ENCODE measurements around the gene CHST7. TPM values are rescaled to one million over a fixed set of nuclear protein-coding genes. Genes with fewer than 3 reads are reported as not detected.

The CHST7 gene
- total and polyA plus RNA-seq, 3 donors from 2014 or later: 2.5 to 18.7 (median 9.4) TPM

DNA sequence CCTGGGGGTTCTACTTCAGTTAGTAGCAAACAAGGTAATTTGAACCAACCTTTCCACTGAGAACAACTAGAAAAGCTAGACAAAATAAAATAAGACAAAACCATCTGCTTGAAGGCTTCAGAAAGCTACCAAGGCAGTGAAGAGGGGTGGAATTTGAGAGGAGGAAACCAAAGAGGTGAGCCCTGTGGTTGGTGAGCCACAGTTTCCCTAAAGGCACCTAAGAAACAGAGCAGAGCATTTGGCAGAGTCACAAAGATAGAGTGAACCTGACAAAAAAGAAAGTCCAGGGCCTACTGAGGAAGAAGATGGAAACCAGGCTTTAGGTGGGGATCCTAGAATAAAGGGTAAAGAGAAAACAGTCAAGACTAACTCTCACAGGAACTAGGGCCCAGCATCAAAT is 44.3 kb downstream of the CHST7 start:
- no peaks in the 10 kb centered on the region for H3K4me1 ChIP-seq
- H3K36me3 ChIP-seq (ENCODE audit: low read depth, missing control alignments): no peaks in the 10 kb centered on the region
- H3K27ac ChIP-seq: no peak overlapping the region
- no peaks in the 10 kb centered on the region for H3K9me3 ChIP-seq
- H3K4me3 ChIP-seq: no peak overlapping the region
- TF ChIP-seq POLR2A (IDR thresholded peaks at IDR 0.05): no peak
- TF ChIP-seq, protein P1, sequence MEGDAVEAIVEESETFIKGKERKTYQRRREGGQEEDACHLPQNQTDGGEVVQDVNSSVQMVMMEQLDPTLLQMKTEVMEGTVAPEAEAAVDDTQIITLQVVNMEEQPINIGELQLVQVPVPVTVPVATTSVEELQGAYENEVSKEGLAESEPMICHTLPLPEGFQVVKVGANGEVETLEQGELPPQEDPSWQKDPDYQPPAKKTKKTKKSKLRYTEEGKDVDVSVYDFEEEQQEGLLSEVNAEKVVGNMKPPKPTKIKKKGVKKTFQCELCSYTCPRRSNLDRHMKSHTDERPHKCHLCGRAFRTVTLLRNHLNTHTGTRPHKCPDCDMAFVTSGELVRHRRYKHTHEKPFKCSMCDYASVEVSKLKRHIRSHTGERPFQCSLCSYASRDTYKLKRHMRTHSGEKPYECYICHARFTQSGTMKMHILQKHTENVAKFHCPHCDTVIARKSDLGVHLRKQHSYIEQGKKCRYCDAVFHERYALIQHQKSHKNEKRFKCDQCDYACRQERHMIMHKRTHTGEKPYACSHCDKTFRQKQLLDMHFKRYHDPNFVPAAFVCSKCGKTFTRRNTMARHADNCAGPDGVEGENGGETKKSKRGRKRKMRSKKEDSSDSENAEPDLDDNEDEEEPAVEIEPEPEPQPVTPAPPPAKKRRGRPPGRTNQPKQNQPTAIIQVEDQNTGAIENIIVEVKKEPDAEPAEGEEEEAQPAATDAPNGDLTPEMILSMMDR (IDR thresholded peaks at IDR 0.05): no peak
- intact Hi-C loops (cut with DNase I; ENCODE audit: low total_unique reads): no loop called here
- DNase-seq: no peak
- H3K27me3 ChIP-seq: no peaks in the 10 kb centered on the region

DNA sequence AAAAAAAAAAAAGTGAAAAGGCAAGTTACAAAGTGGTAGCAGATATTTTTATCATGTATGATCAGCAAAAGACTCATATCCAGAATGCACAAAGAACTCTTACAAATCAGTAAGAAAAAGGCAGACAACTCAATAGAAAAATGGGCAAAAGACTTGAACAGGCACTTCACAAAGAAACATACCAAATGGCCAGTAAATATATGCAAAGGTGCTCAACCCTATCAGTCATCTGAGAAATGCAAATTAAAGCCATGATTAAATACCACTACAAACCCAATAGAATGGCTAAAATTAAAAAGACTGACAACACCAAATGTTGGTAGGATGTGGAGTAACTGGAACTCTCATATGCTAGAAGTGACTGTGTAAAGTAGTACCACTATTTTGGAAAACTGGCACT is 45.4 kb downstream of the CHST7 start:
- TF ChIP-seq, protein P1 (IDR thresholded peaks at IDR 0.05): no peak
- TF ChIP-seq POLR2A (IDR thresholded peaks at IDR 0.05): no peak
- intact Hi-C loops (cut with DNase I; ENCODE audit: low total_unique reads): no loop called here
- Histone ChIP-seq H3K27ac (no peak overlapping the region), H3K4me1 (no peaks in the 10 kb centered on the region), H3K36me3 (ENCODE audit: low read depth, missing control alignments) (no peaks in the 10 kb centered on the region), H3K4me3 (no peak overlapping the region), H3K27me3 (no peaks in the 10 kb centered on the region), H3K9me3 (no peaks in the 10 kb centered on the region)
- DNase-seq: no peak

DNA sequence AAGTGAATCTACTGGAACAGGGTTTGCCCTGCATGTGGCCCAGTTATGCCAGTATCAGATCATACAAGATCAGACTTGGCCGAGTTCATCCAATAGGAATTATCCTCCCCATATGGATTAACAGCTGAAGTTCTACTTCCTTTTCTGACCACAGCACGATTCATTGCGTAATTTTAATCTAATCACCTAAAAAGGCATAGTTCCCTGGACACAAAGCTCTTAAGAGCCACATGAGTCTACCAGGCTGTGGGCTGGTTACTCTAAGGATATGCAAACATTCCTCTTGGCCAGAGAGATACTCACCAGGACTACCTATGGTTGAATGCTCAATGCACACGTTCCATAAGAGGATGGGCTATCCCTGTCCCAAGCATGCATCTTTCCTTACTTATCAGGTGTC is 46.9 kb downstream of the CHST7 start:
- WGBS, 2 donors: 86 to 96% methylated on average over 3 to 4 of the region's 4 CpGs
- Histone ChIP-seq H3K36me3 (ENCODE audit: low read depth, missing control alignments) (no peaks in the 10 kb centered on the region), H3K9me3 (no peaks in the 10 kb centered on the region), H3K27me3 (no peaks in the 10 kb centered on the region), H3K27ac (no peak overlapping the region), H3K4me3 (no peak overlapping the region), H3K4me1 (no peaks in the 10 kb centered on the region)
- TF ChIP-seq, protein P1 (IDR thresholded peaks at IDR 0.05): no peak
- no peak for TF ChIP-seq POLR2A (IDR thresholded peaks at IDR 0.05)
- intact Hi-C loops (cut with DNase I; ENCODE audit: low total_unique reads): no loop called here
- no peak for DNase-seq

DNA sequence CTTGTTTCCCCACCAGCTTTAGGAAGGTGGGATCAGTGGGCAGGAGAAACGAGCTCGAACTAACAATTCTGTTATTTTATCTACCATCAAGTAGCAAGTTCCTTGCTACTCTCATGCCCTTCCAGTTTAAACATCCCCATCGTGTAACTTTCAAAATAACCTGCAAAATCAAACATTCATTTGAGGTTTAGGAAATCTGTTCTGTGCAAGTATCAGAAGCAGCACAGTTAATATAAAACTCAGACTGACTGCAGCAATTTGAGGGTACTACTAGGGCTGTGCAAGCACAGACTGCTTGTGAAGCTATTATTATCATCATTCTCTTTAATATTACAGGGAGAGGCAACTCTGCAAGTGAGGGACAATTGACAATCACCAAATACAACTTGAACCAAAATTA is 48.0 kb downstream of the CHST7 start:
- no peak for TF ChIP-seq POLR2A (IDR thresholded peaks at IDR 0.05)
- TF ChIP-seq, protein P1 (IDR thresholded peaks at IDR 0.05): no peak
- H3K27ac ChIP-seq: peak overlapping the region in 1 of 2 donors; percentile 53
- H3K4me3 ChIP-seq: no peak overlapping the region
- H3K4me1 ChIP-seq: no peaks in the 10 kb centered on the region
- H3K36me3 ChIP-seq (ENCODE audit: low read depth, missing control alignments): no peaks in the 10 kb centered on the region
- DNase-seq: no peak
- no peaks in the 10 kb centered on the region for H3K9me3 ChIP-seq
- H3K27me3 ChIP-seq: no peaks in the 10 kb centered on the region
- 47 to 62% methylated on average over 3 of the region's 3 CpGs for WGBS, 2 donors
- intact Hi-C loops (cut with DNase I; ENCODE audit: low total_unique reads): no loop called here

DNA sequence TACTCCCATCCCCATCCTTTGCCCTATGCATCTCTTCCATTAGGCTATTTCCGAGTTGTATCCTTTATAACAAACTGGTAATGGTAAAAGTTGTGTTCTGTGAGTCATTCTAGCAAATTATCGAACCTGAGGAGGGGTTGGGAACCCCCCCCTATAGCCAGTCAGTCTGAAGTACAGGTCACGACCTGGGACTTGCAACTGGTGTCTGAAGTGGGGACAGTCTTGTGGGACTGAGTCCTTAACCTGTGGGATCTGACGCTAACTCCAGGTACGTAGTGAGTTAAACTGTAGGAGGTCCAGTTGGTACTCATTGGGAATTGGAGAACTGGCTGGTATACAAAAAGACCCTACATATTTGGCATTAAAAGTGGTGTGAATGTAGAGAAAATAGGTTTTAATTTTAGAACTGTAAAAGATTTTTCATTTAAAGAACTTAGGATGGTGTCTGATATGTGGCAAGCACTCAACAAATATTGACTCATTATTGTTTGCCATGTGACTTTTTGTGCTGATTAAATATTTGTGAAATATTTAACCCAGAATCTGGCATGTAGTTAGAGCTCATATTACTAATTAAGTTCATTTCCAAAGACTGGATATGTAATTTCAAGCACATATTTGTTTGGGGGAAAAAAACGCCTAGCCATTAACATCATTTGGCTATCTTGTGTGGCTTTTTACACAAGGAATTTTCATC is 50.7 kb downstream of the CHST7 start:
- WGBS, 2 donors: 90 to 91% methylated on average over 6 of the region's 6 CpGs
- Histone ChIP-seq H3K27me3 (no peaks in the 10 kb centered on the region), H3K36me3 (ENCODE audit: low read depth, missing control alignments) (no peaks in the 10 kb centered on the region), H3K9me3 (no peaks in the 10 kb centered on the region), H3K4me1 (peaks cover 3% of the 10 kb centered on the region), H3K4me3 (no peak overlapping the region), H3K27ac (no peak overlapping the region)
- TF ChIP-seq, protein P1 (IDR thresholded peaks at IDR 0.05): no peak
- TF ChIP-seq POLR2A (IDR thresholded peaks at IDR 0.05): no peak
- intact Hi-C loops (cut with DNase I; ENCODE audit: low total_unique reads): no loop called here
- DNase-seq: no peak
